HEK293 (cell line): ENCODE results near the gene WDR75.

Experiments
- ATF2 ChIP-seq: fragments of 450-650 bp; formaldehyde crosslinking; IDR thresholded peaks from 2 replicates; pipeline ENCODE4 v1.5.1; 2016; ENCODE audit warnings: missing biosample characterization, missing genetic modification characterization, low read depth
- BCL11A ChIP-seq: fragments of 450-650 bp; formaldehyde crosslinking; IDR thresholded peaks from 2 replicates; pipeline ENCODE4 v1.5.1; 2016; ENCODE audit warnings: low read depth, missing biosample characterization, missing genetic modification characterization
- GLI2 ChIP-seq: fragments of 450-650 bp; formaldehyde crosslinking; IDR thresholded peaks from 2 replicates; pipeline ENCODE4; 2017; ENCODE audit warnings: missing biosample characterization, missing genetic modification characterization, low read depth, borderline replicate concordance
- GLI4 ChIP-seq: fragments of 450-650 bp; formaldehyde crosslinking; IDR thresholded peaks from 2 replicates; pipeline ENCODE4 v1.5.1; 2016; ENCODE audit warnings: missing biosample characterization, missing genetic modification characterization
- HOXA7 ChIP-seq: sonication (generic); formaldehyde crosslinking; IDR thresholded peaks from 2 replicates; pipeline ENCODE4 v1.8.1; 2022; ENCODE audit warnings: missing genetic modification reagents, borderline replicate concordance
- HOXC10 ChIP-seq: sonication (generic); formaldehyde crosslinking; IDR thresholded peaks from 2 replicates; pipeline ENCODE4 v1.8.1; 2023; ENCODE audit warnings: mild to moderate bottlenecking, missing genetic modification reagents
- KLF16 ChIP-seq: fragments of 450-650 bp; formaldehyde crosslinking; IDR thresholded peaks from 2 replicates; pipeline ENCODE4 v1.5.1; 2017; ENCODE audit warnings: missing biosample characterization, missing genetic modification characterization
- MYNN ChIP-seq: fragments of 450-650 bp; formaldehyde crosslinking; IDR thresholded peaks from 2 replicates; pipeline ENCODE4 v1.5.1; 2016; ENCODE audit warnings: missing biosample characterization, missing genetic modification characterization, borderline replicate concordance
- RBAK ChIP-seq: fragments of 450-650 bp; formaldehyde crosslinking; IDR thresholded peaks from 2 replicates; pipeline ENCODE4 v1.5.1; 2016; ENCODE audit warnings: missing biosample characterization, missing genetic modification characterization
- SP2 ChIP-seq: fragments of 450-650 bp; formaldehyde crosslinking; IDR thresholded peaks from 2 replicates; pipeline ENCODE4 v1.5.1; 2016; ENCODE audit warnings: missing biosample characterization, missing genetic modification characterization
- ZBTB26 ChIP-seq: fragments of 450-650 bp; formaldehyde crosslinking; optimal IDR thresholded peaks from 2 replicates; pipeline ENCODE3; 2016; ENCODE audit warnings: missing biosample characterization, mild to moderate bottlenecking, missing genetic modification characterization
- ZFHX2 ChIP-seq: fragments of 450-650 bp; formaldehyde crosslinking; conservative IDR thresholded peaks from 2 replicates; pipeline ENCODE4 v1.5.1; 2016; ENCODE audit warnings: missing biosample characterization, missing genetic modification characterization
- ZNF10 ChIP-seq: fragments of 450-650 bp; formaldehyde crosslinking; IDR thresholded peaks from 2 replicates; pipeline ENCODE4 v1.5.1; 2017; ENCODE audit warnings: missing biosample characterization, missing genetic modification characterization
- ZNF23 ChIP-seq: fragments of 450-650 bp; formaldehyde crosslinking; IDR thresholded peaks from 2 replicates; pipeline ENCODE4 v1.5.1; 2016; ENCODE audit warnings: missing biosample characterization, missing genetic modification characterization, borderline replicate concordance
- ZNF266 ChIP-seq: fragments of 450-650 bp; formaldehyde crosslinking; IDR thresholded peaks from 2 replicates; pipeline ENCODE4 v1.5.1; 2016; ENCODE audit warnings: missing biosample characterization, missing genetic modification characterization, low read depth
- ZNF280C ChIP-seq: fragments of 450-650 bp; formaldehyde crosslinking; IDR thresholded peaks from 2 replicates; pipeline ENCODE4 v1.5.1; 2016; ENCODE audit warnings: missing biosample characterization, missing genetic modification characterization
- ZNF324 ChIP-seq: fragments of 450-650 bp; formaldehyde crosslinking; IDR thresholded peaks from 2 replicates; pipeline ENCODE4 v1.5.1; 2016; ENCODE audit warnings: missing biosample characterization, missing genetic modification characterization
- ZNF362 ChIP-seq: fragments of 450-650 bp; formaldehyde crosslinking; IDR thresholded peaks from 2 replicates; pipeline ENCODE4 v1.5.1; 2016; ENCODE audit warnings: missing biosample characterization, missing genetic modification characterization
- ZNF37A ChIP-seq: fragments of 450-650 bp; IDR thresholded peaks from 2 replicates; pipeline ENCODE4 v1.5.1; 2018; ENCODE audit warnings: missing biosample characterization, missing genetic modification characterization
- ZNF416 ChIP-seq: fragments of 450-650 bp; formaldehyde crosslinking; IDR thresholded peaks from 2 replicates; pipeline ENCODE4 v1.5.1; 2016; ENCODE audit warnings: missing biosample characterization, missing genetic modification characterization
- ZNF423 ChIP-seq: fragments of 450-650 bp; formaldehyde crosslinking; IDR thresholded peaks from 2 replicates; pipeline ENCODE4 v1.5.1; 2016; ENCODE audit warnings: missing biosample characterization, missing genetic modification characterization
- ZNF449 ChIP-seq: fragments of 450-650 bp; formaldehyde crosslinking; IDR thresholded peaks from 2 replicates; pipeline ENCODE4 v1.5.1; 2017; ENCODE audit warnings: missing biosample characterization, mild to moderate bottlenecking, missing genetic modification characterization, moderate library complexity
- ZNF513 ChIP-seq: fragments of 450-650 bp; IDR thresholded peaks from 2 replicates; pipeline ENCODE4 v1.5.1; 2018; ENCODE audit warnings: missing biosample characterization, missing genetic modification characterization
- ZNF549 ChIP-seq: fragments of 450-650 bp; IDR thresholded peaks from 2 replicates; pipeline ENCODE4 v1.5.1; 2018; ENCODE audit warnings: missing biosample characterization, missing genetic modification characterization, mild to moderate bottlenecking, inconsistent platforms, moderate library complexity
- ZNF596 ChIP-seq: fragments of 450-650 bp; IDR thresholded peaks from 2 replicates; pipeline ENCODE4 v1.5.0; 2018; ENCODE audit warnings: missing biosample characterization, mild to moderate bottlenecking, missing genetic modification characterization, moderate library complexity
- ZNF621 ChIP-seq: fragments of 450-650 bp; formaldehyde crosslinking; IDR thresholded peaks from 2 replicates; pipeline ENCODE4 v1.5.1; 2017; ENCODE audit warnings: missing biosample characterization, missing genetic modification characterization
- ZNF624 ChIP-seq: fragments of 450-650 bp; formaldehyde crosslinking; IDR thresholded peaks from 2 replicates; pipeline ENCODE4 v1.5.1; 2017; ENCODE audit warnings: missing biosample characterization, missing genetic modification characterization
- ZNF645 ChIP-seq: fragments of 450-650 bp; formaldehyde crosslinking; IDR thresholded peaks from 2 replicates; pipeline ENCODE4; 2016; ENCODE audit warnings: missing biosample characterization, missing genetic modification characterization
- ZNF701 ChIP-seq: fragments of 450-650 bp; formaldehyde crosslinking; IDR thresholded peaks from 2 replicates; pipeline ENCODE4 v1.5.1; 2016; ENCODE audit warnings: missing biosample characterization, missing genetic modification characterization
- ZSCAN23 ChIP-seq: fragments of 450-650 bp; formaldehyde crosslinking; IDR thresholded peaks from 2 replicates; pipeline ENCODE4 v1.5.1; 2016; ENCODE audit warnings: missing biosample characterization, missing genetic modification characterization
- ZSCAN30 ChIP-seq: fragments of 450-650 bp; IDR thresholded peaks from 2 replicates; pipeline ENCODE4 v1.5.1; 2018; ENCODE audit warnings: missing biosample characterization, mild to moderate bottlenecking, missing genetic modification characterization, moderate library complexity

The WDR75 gene

GRCh38 chr2:189440947-189441708 is at the start of gene WDR75 (continued):
- no peak for TF ChIP-seq ZNF280C (tag by site-specific recombination)
- no peak for TF ChIP-seq ZNF10 (tag by site-specific recombination)
- no peak for TF ChIP-seq ZNF266 (tag by site-specific recombination)
- 0 out of 2 replicates have a peak, but pooled peaks have one; percentile 35 for TF ChIP-seq GLI4 (tag by site-specific recombination)
- TF ChIP-seq ZNF362 (tag by site-specific recombination), result no peak
- TF ChIP-seq ZNF549, result no peak
- TF ChIP-seq ZNF423 (tag by site-specific recombination), result no peak
- no peak for TF ChIP-seq RBAK
- TF ChIP-seq HOXC10 (CRISPR knock-in tag), result no peak
- TF ChIP-seq ZNF596 (tag by site-specific recombination), result no peak
- TF ChIP-seq BCL11A, result no peak
- no peak for TF ChIP-seq ZSCAN30 (tag by site-specific recombination)
- TF ChIP-seq HOXA7 (CRISPR knock-in tag), result no peak
- TF ChIP-seq ZNF416, result no peak
- 0 out of 2 replicates have a peak, but pooled peaks have one; percentile 16 for TF ChIP-seq KLF16 (tag by site-specific recombination)
- TF ChIP-seq ZNF621 (tag by site-specific recombination), result no peak
- peak; percentile 88 for TF ChIP-seq SP2 (tag by site-specific recombination)
- no peak for TF ChIP-seq ZNF624 (tag by site-specific recombination)
- no peak; the same call in 1 of the 2 replicates for TF ChIP-seq ZNF449 (tag by site-specific recombination)
- TF ChIP-seq ZNF513 (tag by site-specific recombination), result no peak
- no peak for TF ChIP-seq ATF2 (tag by site-specific recombination)
- 0 out of 2 replicates have a peak, but pooled peaks have one; percentile 10 for TF ChIP-seq ZNF324 (tag by site-specific recombination)
- TF ChIP-seq ZFHX2 (tag by site-specific recombination), result peak; percentile 80
- peak; percentile 40 for TF ChIP-seq ZBTB26 (tag by site-specific recombination)
- TF ChIP-seq ZNF23 (tag by site-specific recombination), result no peak
- TF ChIP-seq MYNN (tag by site-specific recombination), result no peak
- no peak for TF ChIP-seq ZNF645 (tag by site-specific recombination)
- TF ChIP-seq ZNF701 (tag by site-specific recombination), result no peak
- no peak for TF ChIP-seq GLI2
- no peak for TF ChIP-seq ZNF37A
- TF ChIP-seq ZSCAN23 (tag by site-specific recombination), result no peak
